H9 (cell line): ENCODE data around the gene USB1. TPM values are rescaled to one million over a fixed set of nuclear protein-coding genes. Genes with fewer than 3 reads are reported as not detected.

Experiments
- DNase-seq: peaks from one replicate; pipeline ENCODE4 v3.0.0-alpha.2; 2017
- H2AFZ ChIP-seq: one replicate; pipeline ENCODE4 v1.6.1; 2013; ENCODE audit warnings: mild to moderate bottlenecking, low read length, control low read depth, moderate library complexity
- H2AK5ac ChIP-seq: 2 replicates; pipeline ENCODE4 v1.6.1; 2013; ENCODE audit warnings: low read length, control low read depth, mixed read lengths; ENCODE audit not compliant: insufficient read length
- H2BK120ac ChIP-seq: one replicate; pipeline ENCODE4 v1.6.1; 2013; ENCODE audit warnings: low read depth, mild to moderate bottlenecking, low read length, control low read depth, inconsistent platforms; ENCODE audit not compliant: poor library complexity, severe bottlenecking
- H2BK12ac ChIP-seq: 2 replicates; pipeline ENCODE4 v1.6.1; 2013; ENCODE audit warnings: low read length, control low read depth, mixed read lengths, low read depth; ENCODE audit not compliant: insufficient read length
- H2BK15ac ChIP-seq: 2 replicates; pipeline ENCODE4 v1.6.1; 2013; ENCODE audit warnings: low read depth, low read length, control low read depth
- H2BK20ac ChIP-seq: one replicate; pipeline ENCODE4 v1.6.1; 2013; ENCODE audit warnings: low read depth, mild to moderate bottlenecking, low read length, control low read depth, inconsistent platforms; ENCODE audit not compliant: poor library complexity, severe bottlenecking
- H2BK5ac ChIP-seq: 2 replicates; pipeline ENCODE4 v1.6.1; 2013; ENCODE audit warnings: low read length, control low read depth, mixed read lengths; ENCODE audit not compliant: insufficient read length
- H3K14ac ChIP-seq: 2 replicates; pipeline ENCODE4 v1.6.1; 2013; ENCODE audit warnings: low read length, control low read depth; ENCODE audit not compliant: insufficient read depth
- H3K18ac ChIP-seq: 2 replicates; pipeline ENCODE4 v1.6.1; 2013; ENCODE audit warnings: low read depth, mild to moderate bottlenecking, mixed read lengths, low read length, control low read depth; ENCODE audit not compliant: insufficient read length
- H3K23ac ChIP-seq: 2 replicates; pipeline ENCODE4 v1.6.1; 2013; ENCODE audit warnings: low read length, control low read depth, mixed read lengths, low read depth; ENCODE audit not compliant: insufficient read length
- H3K23me2 ChIP-seq: 2 replicates; pipeline ENCODE4 v1.6.1; 2013; ENCODE audit warnings: low read depth, mild to moderate bottlenecking, mixed read lengths, low read length, control low read depth; ENCODE audit not compliant: insufficient read length, poor library complexity, severe bottlenecking
- H3K27ac ChIP-seq: 2 replicates; pipeline ENCODE4 v1.5.1; 2013; ENCODE audit warnings: low read length, control low read depth, mixed read lengths, low read depth; ENCODE audit not compliant: insufficient read length
- H3K27me3 ChIP-seq: 2 replicates; pipeline ENCODE4 v1.6.1; 2013; ENCODE audit warnings: low read length, control low read depth, inconsistent platforms; ENCODE audit not compliant: insufficient read depth
- H3K4ac ChIP-seq: 2 replicates; pipeline ENCODE4 v1.6.1; 2013; ENCODE audit warnings: low read depth, mild to moderate bottlenecking, control low read depth, inconsistent platforms, low read length, moderate library complexity
- H3K4me1 ChIP-seq: 2 replicates; pipeline ENCODE4 v1.6.1; 2013; ENCODE audit warnings: low read length, control low read depth, inconsistent platforms; ENCODE audit not compliant: insufficient read depth
- H3K4me2 ChIP-seq: 2 replicates; pipeline ENCODE4 v1.6.1; 2013; ENCODE audit warnings: low read length, control low read depth, mixed read lengths; ENCODE audit not compliant: insufficient read length, insufficient read depth
- H3K56ac ChIP-seq: 2 replicates; pipeline ENCODE4 v1.6.1; 2013; ENCODE audit warnings: low read depth, mild to moderate bottlenecking, mixed read lengths, low read length, control low read depth; ENCODE audit not compliant: insufficient read length
- H3K79me1 ChIP-seq: 2 replicates; pipeline ENCODE4 v1.6.1; 2013; ENCODE audit warnings: low read depth, mild to moderate bottlenecking, moderate library complexity, low read length, control low read depth, inconsistent platforms; ENCODE audit not compliant: insufficient read depth, poor library complexity, severe bottlenecking
- H3K79me2 ChIP-seq: 2 replicates; pipeline ENCODE4 v1.6.1; 2013; ENCODE audit warnings: low read length, control low read depth, inconsistent platforms; ENCODE audit not compliant: insufficient read depth
- H3K9ac ChIP-seq: 2 replicates; pipeline ENCODE4 v1.6.1; 2013; ENCODE audit warnings: low read length, control low read depth, mixed read lengths; ENCODE audit not compliant: insufficient read length; ENCODE audit errors: extremely low read depth
- H3K9me3 ChIP-seq: one replicate; pipeline ENCODE4 v1.6.1; 2013; ENCODE audit warnings: low read depth, low read length, inconsistent platforms; ENCODE audit not compliant: control insufficient read depth
- H3T11ph ChIP-seq: one replicate; pipeline ENCODE4 v1.6.1; 2013; ENCODE audit warnings: mild to moderate bottlenecking, low read length, control low read depth, inconsistent platforms
- H4K20me1 ChIP-seq: one replicate; pipeline ENCODE4 v1.6.1; 2013; ENCODE audit not compliant: control insufficient read depth, insufficient read length, insufficient read depth
- H4K5ac ChIP-seq: 2 replicates; pipeline ENCODE4 v1.6.1; 2013; ENCODE audit warnings: low read depth, mild to moderate bottlenecking, mixed read lengths, low read length, control low read depth; ENCODE audit not compliant: insufficient read length
- H4K8ac ChIP-seq: replicated peaks from 2 replicates; pipeline ENCODE4 v1.6.1; 2013; ENCODE audit warnings: low read length, control low read depth, mixed read lengths, low read depth; ENCODE audit not compliant: insufficient read length
- H4K91ac ChIP-seq: 2 replicates; pipeline ENCODE4 v1.6.1; 2013; ENCODE audit warnings: low read depth, mild to moderate bottlenecking, moderate library complexity, mixed read lengths, low read length, control low read depth; ENCODE audit not compliant: insufficient read length
- H3K27ac Mint-ChIP-seq, 3 experiments: 2 replicates in 2 of 3; 3 replicates in 1 of 3; pipeline ENCODE4 v1.8.0; 2020 to 2021; ENCODE audit warnings: mixed read lengths in 3 of 3, mild to moderate bottlenecking in 1 of 3, moderate library complexity in 1 of 3
- H3K27me3 Mint-ChIP-seq: 2 replicates; pipeline ENCODE4 v1.8.0; 2021; ENCODE audit warnings: low read depth, mild to moderate bottlenecking, moderate library complexity, mixed read lengths
- H3K36me3 Mint-ChIP-seq, 3 experiments: 2 replicates in 2 of 3; 3 replicates in 1 of 3; pipeline ENCODE4 v1.8.0; 2020 to 2021; ENCODE audit warnings: low read depth in 3 of 3, mixed read lengths in 3 of 3; ENCODE audit not compliant: insufficient read depth in 1 of 3
- H3K4me1 Mint-ChIP-seq, 2 experiments: 2 replicates each; pipeline ENCODE4 v1.8.0; 2020; ENCODE audit warnings: mixed read lengths in 2 of 2
- H3K4me3 Mint-ChIP-seq, 2 experiments: 2 replicates in 1 of 2; 3 replicates in 1 of 2; pipeline ENCODE4 v1.8.0; 2020 to 2021; ENCODE audit warnings: mild to moderate bottlenecking in 2 of 2, mixed read lengths in 2 of 2, moderate library complexity in 1 of 2
- H3K9me3 Mint-ChIP-seq, 2 experiments: 2 replicates in 1 of 2; 3 replicates in 1 of 2; pipeline ENCODE4 v1.8.0; 2020; ENCODE audit warnings: mild to moderate bottlenecking in 2 of 2, mixed read lengths in 2 of 2, moderate library complexity in 1 of 2
- CTCF ChIP-seq: fragments of 200-600 bp; sonication (generic); conservative IDR thresholded peaks from 3 replicates; pipeline ENCODE4 v1.8.0; 2021; ENCODE audit warnings: antibody characterized with exemption, mild to moderate bottlenecking
- WGBS: extraction: QIAGEN DNeasy Blood & Tissue Kit; methylation state at CpG from one replicate; pipeline ENCODE4 v1.1.7; 2013; ENCODE audit warnings: missing lambda C conversion rate, low lambda C conversion rate, mixed read lengths; ENCODE audit not compliant: insufficient read length; ENCODE audit errors: extremely low coverage; 5-methylcytosine and 5-hydroxymethylcytosine counted together
- total RNA-seq: library from RNA; stranded (reverse); gene quantifications from 2 replicates; pipeline ENCODE4 v1.2.1, GENCODE V29; 2021

The USB1 gene
- total RNA-seq, 1 experiment from 2014 or later = 65.0 TPM

- no peak for TF ChIP-seq CTCF
- H3K79me1 ChIP-seq = no peaks in the 10 kb centered on the region
- no peak overlapping the region for H2BK15ac ChIP-seq
- H4K91ac ChIP-seq = no peak overlapping the region
- no peaks in the 10 kb centered on the region for H3K79me2 ChIP-seq
- no peak overlapping the region for H3T11ph ChIP-seq
- no peak overlapping the region for H4K8ac ChIP-seq
- Mint-ChIP-seq H3K4me3 (peak overlapping the region; percentile 79 to 93), H3K27me3 (peaks cover 54% of the 10 kb centered on the region), H3K36me3 (no peaks in the 10 kb centered on the region; a peak in 1 of 7 replicates), H3K4me1 (peaks cover 3 to 9% of the 10 kb centered on the region in 2 experiments; a peak in 3 of 4 replicates), H3K27ac (no peak overlapping the region), H3K9me3 (no peaks in the 10 kb centered on the region)
- no peak overlapping the region for H3K14ac ChIP-seq
- H2AK5ac ChIP-seq = no peak overlapping the region
- peak overlapping the region; percentile 71 for H3K4me2 ChIP-seq
- H3K18ac ChIP-seq = no peak overlapping the region
- no peak overlapping the region for H3K9ac ChIP-seq
- H2BK12ac ChIP-seq = no peak overlapping the region
- H3K9me3 ChIP-seq = no peaks in the 10 kb centered on the region
- H3K23me2 ChIP-seq = peaks cover 16% of the 10 kb centered on the region
- no peaks in the 10 kb centered on the region for H4K20me1 ChIP-seq
- peaks cover 11% of the 10 kb centered on the region; the same call in 1 of the 2 replicates for H3K27me3 ChIP-seq
- H2BK5ac ChIP-seq = no peak overlapping the region
- WGBS = no CpG with 5 or more reads among the region's 9 CpGs
- no peak overlapping the region for H3K23ac ChIP-seq
- DNase-seq = no peak
- H2BK120ac ChIP-seq = no peak overlapping the region
- H3K56ac ChIP-seq = no peak overlapping the region
- H2BK20ac ChIP-seq = no peak overlapping the region
- H2AFZ ChIP-seq = no peak overlapping the region
- H3K4ac ChIP-seq = no peak overlapping the region
- no peaks in the 10 kb centered on the region for H3K4me1 ChIP-seq
- no peak overlapping the region for H4K5ac ChIP-seq
- H3K27ac ChIP-seq = no peak overlapping the region
Measured at GRCh38 chr16:57986196-57986595, 15.0 kb upstream of the USB1 start.
